Mucosa of stomach (tissue), 1 donor: ENCODE measurements around the gene GNG11.

Source experiments
- H3K27me3 ChIP-seq: one replicate; pipeline ENCODE4 v1.7.0; 2013; ENCODE audit warnings: mild to moderate bottlenecking, low read length; ENCODE audit not compliant: control insufficient read depth, insufficient read depth
- H3K36me3 ChIP-seq: one replicate; pipeline ENCODE4 v1.7.0; 2013; ENCODE audit warnings: low read length; ENCODE audit not compliant: control insufficient read depth, insufficient read depth
- H3K4me1 ChIP-seq: one replicate; pipeline ENCODE4 v1.7.0; 2013; ENCODE audit warnings: mild to moderate bottlenecking, low read length; ENCODE audit not compliant: control insufficient read depth, insufficient read depth
- H3K4me3 ChIP-seq: one replicate; pipeline ENCODE4 v1.7.0; 2013; ENCODE audit warnings: low read length
- H3K9ac ChIP-seq: one replicate; pipeline ENCODE4 v1.7.0; 2013; ENCODE audit warnings: mild to moderate bottlenecking, low read length, moderate library complexity
- H3K9me3 ChIP-seq: one replicate; pipeline ENCODE4 v1.7.0; 2013; ENCODE audit warnings: mild to moderate bottlenecking, low read length, moderate library complexity; ENCODE audit not compliant: control insufficient read depth
- donor health status: Pancreatic carcinoma.

Gene GNG11

GRCh38 chr7:93921607-93922566, at the start of gene GNG11:
Gene GNG11, plus strand, starts transcription at chr7:93921735. Its CDS starts 403 bp downstream, at chr7:93922138.
- H3K4me3 ChIP-seq = peak within 1 kb of the TSS; percentile 32
- peak within 1 kb of the TSS; percentile 61 for H3K9ac ChIP-seq
- peaks cover 9% of the 10 kb centered on the region for H3K27me3 ChIP-seq
- no peaks in the 10 kb centered on the region for H3K36me3 ChIP-seq
- H3K4me1 ChIP-seq = peaks cover 3% of the 10 kb centered on the region
- no peaks in the 10 kb centered on the region for H3K9me3 ChIP-seq

GRCh38 chr7:93873998-93874574, 47.4 kb upstream of the GNG11 start:
- Histone ChIP-seq H3K9ac (no peak overlapping the region), H3K9me3 (no peaks in the 10 kb centered on the region), H3K4me1 (no peaks in the 10 kb centered on the region), H3K36me3 (no peaks in the 10 kb centered on the region), H3K4me3 (no peak overlapping the region), H3K27me3 (no peaks in the 10 kb centered on the region)

- Histone ChIP-seq H3K27me3 (no peaks in the 10 kb centered on the region), H3K4me3 (no peak overlapping the region), H3K4me1 (no peaks in the 10 kb centered on the region), H3K36me3 (no peaks in the 10 kb centered on the region), H3K9ac (no peak overlapping the region), H3K9me3 (no peaks in the 10 kb centered on the region)
Observed at GRCh38 chr7:93877742-93878141, 43.8 kb upstream of the GNG11 start.

DNA sequence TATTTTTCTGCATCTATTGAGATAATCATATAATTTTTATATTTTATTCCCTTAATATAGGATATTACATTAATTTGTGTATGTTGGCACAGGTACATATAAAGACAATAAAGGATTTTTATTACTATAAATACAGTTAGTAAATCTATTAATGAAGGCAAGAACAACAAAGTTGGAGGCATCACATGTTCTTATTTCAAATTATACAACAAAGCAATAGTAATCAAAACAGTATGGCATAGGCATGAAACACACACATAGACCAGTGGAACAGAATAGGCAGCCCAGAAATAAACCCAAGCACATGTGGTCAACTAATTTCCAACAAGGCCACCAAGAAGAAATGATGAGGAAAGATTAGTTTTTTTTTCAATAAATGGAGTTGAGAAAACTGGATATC, 42.2 kb upstream of the GNG11 start:
- no peak overlapping the region for H3K4me3 ChIP-seq

DNA sequence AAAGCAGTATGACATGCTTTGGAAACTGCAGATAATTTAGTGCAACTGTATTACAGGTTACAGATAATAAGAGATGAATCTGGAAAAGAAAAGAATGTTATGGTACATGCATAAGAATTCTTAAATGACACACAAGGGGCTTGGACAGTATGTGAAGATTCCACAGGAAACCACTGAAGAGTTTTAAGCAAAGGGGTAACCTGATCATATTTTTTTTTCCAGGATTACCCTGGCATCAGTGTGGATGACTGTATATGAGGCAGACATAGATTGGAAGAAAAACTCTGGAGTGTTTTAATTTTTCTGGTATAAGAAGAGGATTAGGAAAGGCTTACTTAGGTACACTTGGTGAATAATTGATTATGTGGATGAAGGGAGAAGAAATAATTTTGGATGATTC, 39.1 kb upstream of the GNG11 start:
- H3K36me3 ChIP-seq = no peaks in the 10 kb centered on the region
- no peaks in the 10 kb centered on the region for H3K4me1 ChIP-seq
- H3K9me3 ChIP-seq = no peaks in the 10 kb centered on the region
- H3K4me3 ChIP-seq = no peak overlapping the region
- no peak overlapping the region for H3K9ac ChIP-seq
- no peaks in the 10 kb centered on the region for H3K27me3 ChIP-seq

More for the DNA sequence above, 42.2 kb upstream of the GNG11 start:
- H3K9me3 ChIP-seq = no peaks in the 10 kb centered on the region
- no peaks in the 10 kb centered on the region for H3K4me1 ChIP-seq
- no peak overlapping the region for H3K9ac ChIP-seq
- H3K27me3 ChIP-seq = no peaks in the 10 kb centered on the region
- no peaks in the 10 kb centered on the region for H3K36me3 ChIP-seq

GRCh38 chr7:93883078-93883916, 38.2 kb upstream of the GNG11 start:
- Histone ChIP-seq H3K4me3 (no peak overlapping the region), H3K4me1 (no peaks in the 10 kb centered on the region), H3K9me3 (no peaks in the 10 kb centered on the region), H3K27me3 (no peaks in the 10 kb centered on the region), H3K36me3 (no peaks in the 10 kb centered on the region), H3K9ac (no peak overlapping the region)

- no peaks in the 10 kb centered on the region for H3K4me1 ChIP-seq
- no peaks in the 10 kb centered on the region for H3K36me3 ChIP-seq
- H3K9ac ChIP-seq = no peak overlapping the region
- H3K27me3 ChIP-seq = no peaks in the 10 kb centered on the region
- no peaks in the 10 kb centered on the region for H3K9me3 ChIP-seq
- no peak overlapping the region for H3K4me3 ChIP-seq
Observed at GRCh38 chr7:93883917-93884345, 37.6 kb upstream of the GNG11 start.

GRCh38 chr7:93884541-93884940, 37.0 kb upstream of the GNG11 start:
- no peaks in the 10 kb centered on the region for H3K4me1 ChIP-seq
- H3K27me3 ChIP-seq = no peaks in the 10 kb centered on the region
- H3K9me3 ChIP-seq = no peaks in the 10 kb centered on the region
- no peak overlapping the region for H3K9ac ChIP-seq
- H3K4me3 ChIP-seq = no peak overlapping the region
- no peaks in the 10 kb centered on the region for H3K36me3 ChIP-seq

GRCh38 chr7:93889261-93889660, 32.3 kb upstream of the GNG11 start:
- H3K9ac ChIP-seq = no peak overlapping the region
- H3K36me3 ChIP-seq = no peaks in the 10 kb centered on the region
- peaks cover 13% of the 10 kb centered on the region for H3K27me3 ChIP-seq
- no peak overlapping the region for H3K4me3 ChIP-seq
- H3K9me3 ChIP-seq = no peaks in the 10 kb centered on the region
- H3K4me1 ChIP-seq = no peaks in the 10 kb centered on the region

GRCh38 chr7:93890041-93890463, 31.5 kb upstream of the GNG11 start:
- Histone ChIP-seq H3K36me3 (no peaks in the 10 kb centered on the region), H3K4me3 (no peak overlapping the region), H3K4me1 (no peaks in the 10 kb centered on the region)

GRCh38 chr7:93890464-93891068, 31.0 kb upstream of the GNG11 start, which contains the start of gene TFPI2:
Gene TFPI2, minus strand, starts transcription at chr7:93890753. Its CDS starts 75 bp downstream, at chr7:93890678.
- no peak within 1 kb of the TSS for H3K4me3 ChIP-seq
- H3K36me3 ChIP-seq = no peaks in the 10 kb centered on the region
- no peaks in the 10 kb centered on the region for H3K4me1 ChIP-seq
- H3K9me3 ChIP-seq = no peaks in the 10 kb centered on the region
- H3K27me3 ChIP-seq = peaks cover 13% of the 10 kb centered on the region
- no peak within 1 kb of the TSS for H3K9ac ChIP-seq

More at GRCh38 chr7:93890041-93890463, 31.5 kb upstream of the GNG11 start:
- H3K27me3 ChIP-seq = peaks cover 13% of the 10 kb centered on the region
- no peak overlapping the region for H3K9ac ChIP-seq
- no peaks in the 10 kb centered on the region for H3K9me3 ChIP-seq
